ENCODE measurements around the gene PDE3A. TPM values are rescaled to one million over a fixed set of nuclear protein-coding genes. Genes with fewer than 3 reads are reported as not detected.

PDE3A gene
- total RNA-seq, 1 donor from 2014 or later, result 18.3 TPM

- Histone ChIP-seq H3K27me3 (ENCODE audit: control insufficient read depth in 3 of 3, insufficient read depth in 3 of 3, low read length in 3 of 3) (no peaks in the 10 kb centered on the region), H3K4me3 (ENCODE audit: low read length in 3 of 3) (no peak overlapping the region), H3K36me3 (ENCODE audit: control insufficient read depth in 3 of 3, insufficient read depth in 3 of 3, low read length in 3 of 3) (no peaks in the 10 kb centered on the region), H3K9me3 (ENCODE audit: control insufficient read depth in 3 of 3, low read length in 3 of 3) (no peaks in the 10 kb centered on the region), H3K27ac (ENCODE audit: low read depth, low read length) (no peak overlapping the region), H3K4me1 (ENCODE audit: control insufficient read depth in 3 of 3, insufficient read depth in 3 of 3, low read length in 3 of 3) (no peaks in the 10 kb centered on the region), H3K9ac (ENCODE audit: low read depth in 1 of 3, low read length in 3 of 3) (no peak overlapping the region)
Observed at GRCh38 chr12:20628226-20628787, 260.0 kb downstream of the PDE3A start.

- H3K27ac ChIP-seq (ENCODE audit: low read depth, low read length), result no peak overlapping the region
- H3K27me3 ChIP-seq (ENCODE audit: control insufficient read depth in 3 of 3, insufficient read depth in 3 of 3, low read length in 3 of 3), result no peaks in the 10 kb centered on the region
- no peak overlapping the region for H3K9ac ChIP-seq (ENCODE audit: low read depth in 1 of 3, low read length in 3 of 3)
- H3K9me3 ChIP-seq (ENCODE audit: control insufficient read depth in 3 of 3, low read length in 3 of 3), result no peaks in the 10 kb centered on the region
- no peaks in the 10 kb centered on the region for H3K4me1 ChIP-seq (ENCODE audit: control insufficient read depth in 3 of 3, insufficient read depth in 3 of 3, low read length in 3 of 3)
- no peak overlapping the region for H3K4me3 ChIP-seq (ENCODE audit: low read length in 3 of 3)
- no peaks in the 10 kb centered on the region for H3K36me3 ChIP-seq (ENCODE audit: control insufficient read depth in 3 of 3, insufficient read depth in 3 of 3, low read length in 3 of 3)
Observed at GRCh38 chr12:20628999-20629398, 260.7 kb downstream of the PDE3A start.

GRCh38 chr12:20629414-20630156 is 261.2 kb downstream of the PDE3A start:
- Histone ChIP-seq H3K4me1 (ENCODE audit: control insufficient read depth in 3 of 3, insufficient read depth in 3 of 3, low read length in 3 of 3) (no peaks in the 10 kb centered on the region), H3K9ac (ENCODE audit: low read depth in 1 of 3, low read length in 3 of 3) (no peak overlapping the region), H3K4me3 (ENCODE audit: low read length in 3 of 3) (no peak overlapping the region), H3K9me3 (ENCODE audit: control insufficient read depth in 3 of 3, low read length in 3 of 3) (no peaks in the 10 kb centered on the region), H3K27ac (ENCODE audit: low read depth, low read length) (no peak overlapping the region), H3K27me3 (ENCODE audit: control insufficient read depth in 3 of 3, insufficient read depth in 3 of 3, low read length in 3 of 3) (no peaks in the 10 kb centered on the region), H3K36me3 (ENCODE audit: control insufficient read depth in 3 of 3, insufficient read depth in 3 of 3, low read length in 3 of 3) (no peaks in the 10 kb centered on the region)

DNA sequence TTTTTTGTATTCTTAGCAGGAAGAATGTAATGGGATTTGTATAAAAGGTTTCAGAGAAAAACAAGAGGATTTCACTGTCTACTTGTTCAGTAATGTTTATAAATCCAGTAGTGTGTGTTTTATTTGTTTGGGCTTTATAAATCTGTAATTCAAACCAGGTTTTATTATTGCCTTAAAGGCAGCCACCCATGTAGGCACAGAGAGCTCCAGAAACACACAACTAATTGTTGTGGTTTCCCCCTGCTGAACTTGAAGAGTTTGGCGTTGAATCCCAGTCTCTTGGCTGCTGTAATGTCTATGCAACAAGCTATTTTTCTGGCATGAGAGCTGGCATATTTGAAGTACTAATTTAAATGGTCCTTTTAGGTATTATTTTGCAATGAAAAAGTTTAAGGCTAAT is 263.4 kb downstream of the PDE3A start:
- Histone ChIP-seq H3K9ac (ENCODE audit: low read depth in 1 of 3, low read length in 3 of 3) (no peak overlapping the region), H3K4me3 (ENCODE audit: low read length in 3 of 3) (no peak overlapping the region), H3K36me3 (ENCODE audit: control insufficient read depth in 3 of 3, insufficient read depth in 3 of 3, low read length in 3 of 3) (no peaks in the 10 kb centered on the region), H3K9me3 (ENCODE audit: control insufficient read depth in 3 of 3, low read length in 3 of 3) (peaks cover 0 to 2% (median 0%) of the 10 kb centered on the region in 3 donors), H3K27me3 (ENCODE audit: control insufficient read depth in 3 of 3, insufficient read depth in 3 of 3, low read length in 3 of 3) (no peaks in the 10 kb centered on the region), H3K4me1 (ENCODE audit: control insufficient read depth in 3 of 3, insufficient read depth in 3 of 3, low read length in 3 of 3) (no peaks in the 10 kb centered on the region), H3K27ac (ENCODE audit: low read depth, low read length) (no peak overlapping the region)

- Histone ChIP-seq H3K4me1 (ENCODE audit: control insufficient read depth in 3 of 3, insufficient read depth in 3 of 3, low read length in 3 of 3) (no peaks in the 10 kb centered on the region), H3K9ac (ENCODE audit: low read depth in 1 of 3, low read length in 3 of 3) (no peak overlapping the region), H3K27ac (ENCODE audit: low read depth, low read length) (no peak overlapping the region), H3K4me3 (ENCODE audit: low read length in 3 of 3) (no peak overlapping the region), H3K36me3 (ENCODE audit: control insufficient read depth in 3 of 3, insufficient read depth in 3 of 3, low read length in 3 of 3) (peaks cover 0 to 2% (median 0%) of the 10 kb centered on the region in 3 donors), H3K27me3 (ENCODE audit: control insufficient read depth in 3 of 3, insufficient read depth in 3 of 3, low read length in 3 of 3) (no peaks in the 10 kb centered on the region), H3K9me3 (ENCODE audit: control insufficient read depth in 3 of 3, low read length in 3 of 3) (no peaks in the 10 kb centered on the region)
Observed at GRCh38 chr12:20641106-20641505, 272.8 kb downstream of the PDE3A start.

DNA sequence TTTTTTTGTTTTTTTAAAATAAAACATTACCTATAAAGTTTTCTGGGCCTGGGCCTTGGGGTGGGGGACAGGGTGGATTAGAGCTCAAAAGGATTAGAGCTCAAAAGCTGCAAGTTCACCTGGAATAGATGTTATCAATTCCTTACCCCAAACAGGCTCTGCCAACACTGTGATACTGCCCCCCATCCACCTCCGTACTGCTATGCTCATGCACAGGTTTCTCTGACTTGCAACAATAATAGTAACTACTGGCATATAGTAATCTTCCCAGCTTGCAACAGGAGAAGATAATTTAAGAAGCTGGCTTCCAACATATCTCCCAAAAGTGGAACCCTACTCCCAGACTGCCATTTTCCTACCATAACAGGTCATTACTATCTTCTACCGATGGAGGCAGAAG is 275.5 kb downstream of the PDE3A start:
- Histone ChIP-seq H3K4me3 (ENCODE audit: low read length in 3 of 3) (no peak overlapping the region), H3K27me3 (ENCODE audit: control insufficient read depth in 3 of 3, insufficient read depth in 3 of 3, low read length in 3 of 3) (no peaks in the 10 kb centered on the region), H3K36me3 (ENCODE audit: control insufficient read depth in 3 of 3, insufficient read depth in 3 of 3, low read length in 3 of 3) (peaks cover 0 to 2% (median 0%) of the 10 kb centered on the region in 3 donors), H3K4me1 (ENCODE audit: control insufficient read depth in 3 of 3, insufficient read depth in 3 of 3, low read length in 3 of 3) (no peaks in the 10 kb centered on the region), H3K27ac (ENCODE audit: low read depth, low read length) (no peak overlapping the region), H3K9ac (ENCODE audit: low read depth in 1 of 3, low read length in 3 of 3) (no peak overlapping the region), H3K9me3 (ENCODE audit: control insufficient read depth in 3 of 3, low read length in 3 of 3) (no peaks in the 10 kb centered on the region)

DNA sequence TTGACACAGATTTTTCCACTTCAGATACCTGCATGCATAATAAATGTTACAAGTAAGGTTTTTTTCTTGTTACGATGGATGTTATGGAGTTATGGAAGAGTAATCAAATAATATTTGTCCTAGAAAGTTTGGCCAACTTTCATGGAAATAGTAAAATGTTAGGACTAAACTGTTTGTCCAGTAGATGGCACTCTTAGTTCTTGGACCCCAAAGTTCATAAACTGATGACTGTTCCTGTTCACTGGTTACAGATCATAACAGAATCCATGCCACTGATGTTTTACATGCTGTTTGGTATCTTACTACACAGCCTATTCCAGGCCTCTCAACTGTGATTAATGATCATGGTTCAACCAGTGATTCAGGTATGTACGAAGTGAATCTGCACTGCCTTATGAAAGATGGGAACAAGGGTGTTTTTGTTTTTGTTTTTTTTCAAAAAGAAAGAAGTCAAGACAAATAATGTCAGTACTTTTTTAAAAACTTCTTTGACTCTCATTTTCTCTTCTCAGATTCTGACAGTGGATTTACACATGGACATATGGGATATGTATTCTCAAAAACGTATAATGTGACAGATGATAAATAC is 278.0 kb downstream of the PDE3A start:
- Histone ChIP-seq H3K9ac (ENCODE audit: low read depth in 1 of 3, low read length in 3 of 3) (no peak overlapping the region), H3K27ac (ENCODE audit: low read depth, low read length) (no peak overlapping the region), H3K9me3 (ENCODE audit: control insufficient read depth in 3 of 3, low read length in 3 of 3) (no peaks in the 10 kb centered on the region), H3K4me3 (ENCODE audit: low read length in 3 of 3) (no peak overlapping the region), H3K27me3 (ENCODE audit: control insufficient read depth in 3 of 3, insufficient read depth in 3 of 3, low read length in 3 of 3) (no peaks in the 10 kb centered on the region), H3K36me3 (ENCODE audit: control insufficient read depth in 3 of 3, insufficient read depth in 3 of 3, low read length in 3 of 3) (peaks cover 0 to 2% (median 0%) of the 10 kb centered on the region in 3 donors), H3K4me1 (ENCODE audit: control insufficient read depth in 3 of 3, insufficient read depth in 3 of 3, low read length in 3 of 3) (no peaks in the 10 kb centered on the region)

DNA sequence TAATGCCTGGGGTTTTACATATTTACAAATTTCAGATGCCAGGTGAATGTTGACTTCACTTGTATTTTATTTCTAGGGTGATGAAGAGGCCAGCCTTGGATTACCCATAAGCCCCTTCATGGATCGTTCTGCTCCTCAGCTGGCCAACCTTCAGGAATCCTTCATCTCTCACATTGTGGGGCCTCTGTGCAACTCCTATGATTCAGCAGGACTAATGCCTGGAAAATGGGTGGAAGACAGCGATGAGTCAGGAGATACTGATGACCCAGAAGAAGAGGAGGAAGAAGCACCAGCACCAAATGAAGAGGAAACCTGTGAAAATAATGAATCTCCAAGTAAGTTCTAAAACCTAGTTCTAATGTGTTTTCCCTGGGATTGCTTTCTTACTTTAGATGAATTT is 285.5 kb downstream of the PDE3A start:
- no peak overlapping the region for H3K4me3 ChIP-seq (ENCODE audit: low read length in 3 of 3)
- no peaks in the 10 kb centered on the region for H3K27me3 ChIP-seq (ENCODE audit: control insufficient read depth in 3 of 3, insufficient read depth in 3 of 3, low read length in 3 of 3)
- H3K36me3 ChIP-seq (ENCODE audit: control insufficient read depth in 3 of 3, insufficient read depth in 3 of 3, low read length in 3 of 3), result no peaks in the 10 kb centered on the region
- no peaks in the 10 kb centered on the region for H3K9me3 ChIP-seq (ENCODE audit: control insufficient read depth in 3 of 3, low read length in 3 of 3)
- no peak overlapping the region for H3K9ac ChIP-seq (ENCODE audit: low read depth in 1 of 3, low read length in 3 of 3)
- H3K27ac ChIP-seq (ENCODE audit: low read depth, low read length), result no peak overlapping the region
- no peaks in the 10 kb centered on the region for H3K4me1 ChIP-seq (ENCODE audit: control insufficient read depth in 3 of 3, insufficient read depth in 3 of 3, low read length in 3 of 3)

DNA sequence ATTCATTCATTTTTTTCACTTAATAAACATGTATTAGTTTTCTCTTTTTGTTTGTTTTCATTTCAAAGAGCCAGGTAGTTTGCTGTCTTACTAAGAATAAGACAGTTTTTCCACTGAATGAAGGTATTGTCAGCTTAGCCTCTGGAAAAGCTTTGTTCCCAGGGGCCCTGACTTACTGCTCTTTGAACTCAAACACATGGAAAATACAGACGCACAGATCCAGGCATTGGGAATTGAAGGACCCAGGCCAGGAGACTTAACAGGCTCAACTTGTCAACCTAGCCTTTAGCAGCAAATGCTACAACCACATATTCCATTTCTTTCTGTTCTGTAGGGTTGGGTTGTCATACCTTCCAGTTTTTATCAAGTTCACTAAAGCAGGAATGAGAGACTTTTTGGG is 288.3 kb downstream of the PDE3A start:
- Histone ChIP-seq H3K9ac (ENCODE audit: low read depth in 1 of 3, low read length in 3 of 3) (no peak overlapping the region), H3K9me3 (ENCODE audit: control insufficient read depth in 3 of 3, low read length in 3 of 3) (no peaks in the 10 kb centered on the region), H3K4me3 (ENCODE audit: low read length in 3 of 3) (no peak overlapping the region), H3K27me3 (ENCODE audit: control insufficient read depth in 3 of 3, insufficient read depth in 3 of 3, low read length in 3 of 3) (no peaks in the 10 kb centered on the region), H3K36me3 (ENCODE audit: control insufficient read depth in 3 of 3, insufficient read depth in 3 of 3, low read length in 3 of 3) (no peaks in the 10 kb centered on the region), H3K4me1 (ENCODE audit: control insufficient read depth in 3 of 3, insufficient read depth in 3 of 3, low read length in 3 of 3) (no peaks in the 10 kb centered on the region), H3K27ac (ENCODE audit: low read depth, low read length) (no peak overlapping the region)

- no peaks in the 10 kb centered on the region for H3K9me3 ChIP-seq (ENCODE audit: control insufficient read depth in 3 of 3, low read length in 3 of 3)
- no peaks in the 10 kb centered on the region for H3K4me1 ChIP-seq (ENCODE audit: control insufficient read depth in 3 of 3, insufficient read depth in 3 of 3, low read length in 3 of 3)
- H3K27ac ChIP-seq (ENCODE audit: low read depth, low read length), result no peak overlapping the region
- no peaks in the 10 kb centered on the region for H3K36me3 ChIP-seq (ENCODE audit: control insufficient read depth in 3 of 3, insufficient read depth in 3 of 3, low read length in 3 of 3)
- H3K9ac ChIP-seq (ENCODE audit: low read depth in 1 of 3, low read length in 3 of 3), result no peak overlapping the region
- no peak overlapping the region for H3K4me3 ChIP-seq (ENCODE audit: low read length in 3 of 3)
- H3K27me3 ChIP-seq (ENCODE audit: control insufficient read depth in 3 of 3, insufficient read depth in 3 of 3, low read length in 3 of 3), result no peaks in the 10 kb centered on the region
Observed at GRCh38 chr12:20657496-20657895, 289.2 kb downstream of the PDE3A start.

Data from skeletal muscle tissue (tissue), 4 donors.